ENCODE results near the gene BEGAIN. TPM values are rescaled to one million over a fixed set of nuclear protein-coding genes. Genes with fewer than 3 reads are reported as not detected.

The BEGAIN gene
- total RNA-seq, 3 donors from 2014 or later = 0.53 to 3.9 (median 2.0) TPM

GRCh38 chr14:100594625-100594951, 7.4 kb upstream of the BEGAIN start:
- Mint-ChIP-seq H3K4me3 (no peak overlapping the region), H3K9me3 (no peaks in the 10 kb centered on the region), H3K27me3 (ENCODE audit: low read depth) (peaks cover 19% of the 10 kb centered on the region), H3K4me1 (ENCODE audit: low read depth) (no peaks in the 10 kb centered on the region), H3K36me3 (ENCODE audit: insufficient read depth) (no peaks in the 10 kb centered on the region)
- DNase-seq = no peak
- no peak for ATAC-seq

- ATAC-seq (no peak), DNase-seq (no peak)
- Mint-ChIP-seq H3K4me3 (no peak overlapping the region), H3K36me3 (ENCODE audit: insufficient read depth) (no peaks in the 10 kb centered on the region), H3K4me1 (ENCODE audit: low read depth) (no peaks in the 10 kb centered on the region), H3K27me3 (ENCODE audit: low read depth) (peaks cover 21% of the 10 kb centered on the region), H3K9me3 (no peaks in the 10 kb centered on the region)
Measured at GRCh38 chr14:100593751-100594624, 6.8 kb upstream of the BEGAIN start.

- H3K36me3 Mint-ChIP-seq (ENCODE audit: insufficient read depth) = no peaks in the 10 kb centered on the region
- H3K9me3 Mint-ChIP-seq = no peaks in the 10 kb centered on the region
- DNase-seq (peak; percentile 2), ATAC-seq (no peak)
- no peaks in the 10 kb centered on the region for H3K4me1 Mint-ChIP-seq (ENCODE audit: low read depth)
- no peak overlapping the region for H3K4me3 Mint-ChIP-seq
- H3K27me3 Mint-ChIP-seq (ENCODE audit: low read depth) = peaks cover 25% of the 10 kb centered on the region
Measured at GRCh38 chr14:100592972-100593371, 5.8 kb upstream of the BEGAIN start.

DNA sequence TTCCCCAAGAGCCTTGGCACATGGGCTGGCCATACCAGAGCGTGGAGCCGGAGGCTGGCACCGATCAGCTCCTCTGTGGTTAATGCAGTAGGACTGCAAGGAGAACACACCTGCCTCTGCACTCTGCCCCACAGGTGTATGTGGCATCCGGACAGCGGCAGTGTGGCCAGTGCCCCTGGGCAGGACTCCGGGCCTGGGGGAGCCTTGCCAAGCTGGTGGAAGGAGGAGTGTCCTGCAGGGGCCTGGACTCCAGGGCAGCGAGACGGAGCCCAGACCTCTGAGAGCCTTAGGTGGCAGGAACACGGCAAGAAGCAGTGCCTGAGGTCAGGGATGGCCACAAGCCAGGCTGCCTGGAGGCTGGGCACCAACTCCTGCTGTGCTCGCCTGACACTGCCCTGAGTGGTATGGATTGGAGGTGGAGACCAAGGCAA, 5.3 kb upstream of the BEGAIN start:
- Mint-ChIP-seq H3K4me3 (no peak overlapping the region), H3K9me3 (no peaks in the 10 kb centered on the region), H3K36me3 (ENCODE audit: insufficient read depth) (no peaks in the 10 kb centered on the region), H3K27me3 (ENCODE audit: low read depth) (peaks cover 25% of the 10 kb centered on the region), H3K4me1 (ENCODE audit: low read depth) (peaks cover 3% of the 10 kb centered on the region)
- ATAC-seq (no peak), DNase-seq (peak; percentile 3)

GRCh38 chr14:100591453-100592371, 4.5 kb upstream of the BEGAIN start:
- Mint-ChIP-seq H3K4me1 (ENCODE audit: low read depth) (peaks cover 3% of the 10 kb centered on the region), H3K9me3 (no peaks in the 10 kb centered on the region), H3K4me3 (no peak overlapping the region), H3K36me3 (ENCODE audit: insufficient read depth) (no peaks in the 10 kb centered on the region), H3K27me3 (ENCODE audit: low read depth) (peaks cover 25% of the 10 kb centered on the region)
- ATAC-seq (no peak), DNase-seq (peak; percentile 1)

- no peaks in the 10 kb centered on the region for H3K9me3 Mint-ChIP-seq
- H3K4me3 Mint-ChIP-seq = no peak overlapping the region
- peaks cover 3% of the 10 kb centered on the region for H3K4me1 Mint-ChIP-seq (ENCODE audit: low read depth)
- no peak for ATAC-seq
- H3K36me3 Mint-ChIP-seq (ENCODE audit: insufficient read depth) = no peaks in the 10 kb centered on the region
- peaks cover 27% of the 10 kb centered on the region for H3K27me3 Mint-ChIP-seq (ENCODE audit: low read depth)
- DNase-seq = peak; percentile 2
Measured at GRCh38 chr14:100590726-100591452, 3.7 kb upstream of the BEGAIN start.

DNA sequence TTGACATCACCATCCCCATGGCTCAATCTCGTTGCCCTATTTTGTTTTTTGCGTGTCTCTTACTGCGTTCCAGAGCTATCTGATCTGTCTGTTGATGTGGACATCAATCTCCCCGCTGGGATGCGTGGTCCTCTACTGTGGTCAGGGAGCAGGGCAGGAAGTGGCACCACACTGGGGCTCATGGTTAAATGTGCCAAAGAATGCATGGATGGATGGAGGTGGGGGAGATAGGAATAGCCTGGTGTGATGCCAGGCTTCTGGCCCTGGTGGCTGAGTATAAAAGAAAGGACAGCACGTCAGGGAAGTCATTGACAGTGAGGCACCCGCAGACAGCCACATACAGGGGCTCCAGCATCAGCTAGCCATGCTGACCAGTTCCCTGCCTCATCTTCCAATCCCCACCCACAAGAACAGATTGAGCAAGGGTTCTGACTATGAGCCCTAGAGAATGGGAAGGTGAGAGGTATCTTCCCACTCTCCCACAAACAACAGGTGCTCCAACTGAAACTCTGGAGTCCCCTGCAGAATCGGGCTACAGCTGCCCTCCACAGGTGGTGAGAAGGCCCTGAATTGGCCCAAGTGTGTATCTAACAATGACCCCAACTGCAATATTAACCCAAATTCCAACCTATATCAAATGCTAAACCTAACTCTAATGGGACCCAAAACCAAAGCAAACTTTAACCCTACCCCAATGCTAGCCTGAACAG, 2.7 kb upstream of the BEGAIN start:
- Mint-ChIP-seq H3K36me3 (ENCODE audit: insufficient read depth) (no peaks in the 10 kb centered on the region), H3K9me3 (no peaks in the 10 kb centered on the region), H3K4me1 (ENCODE audit: low read depth) (peaks cover 3% of the 10 kb centered on the region), H3K27me3 (ENCODE audit: low read depth) (peaks cover 26% of the 10 kb centered on the region), H3K4me3 (no peak overlapping the region)
- DNase-seq (no peak), ATAC-seq (no peak)

DNA sequence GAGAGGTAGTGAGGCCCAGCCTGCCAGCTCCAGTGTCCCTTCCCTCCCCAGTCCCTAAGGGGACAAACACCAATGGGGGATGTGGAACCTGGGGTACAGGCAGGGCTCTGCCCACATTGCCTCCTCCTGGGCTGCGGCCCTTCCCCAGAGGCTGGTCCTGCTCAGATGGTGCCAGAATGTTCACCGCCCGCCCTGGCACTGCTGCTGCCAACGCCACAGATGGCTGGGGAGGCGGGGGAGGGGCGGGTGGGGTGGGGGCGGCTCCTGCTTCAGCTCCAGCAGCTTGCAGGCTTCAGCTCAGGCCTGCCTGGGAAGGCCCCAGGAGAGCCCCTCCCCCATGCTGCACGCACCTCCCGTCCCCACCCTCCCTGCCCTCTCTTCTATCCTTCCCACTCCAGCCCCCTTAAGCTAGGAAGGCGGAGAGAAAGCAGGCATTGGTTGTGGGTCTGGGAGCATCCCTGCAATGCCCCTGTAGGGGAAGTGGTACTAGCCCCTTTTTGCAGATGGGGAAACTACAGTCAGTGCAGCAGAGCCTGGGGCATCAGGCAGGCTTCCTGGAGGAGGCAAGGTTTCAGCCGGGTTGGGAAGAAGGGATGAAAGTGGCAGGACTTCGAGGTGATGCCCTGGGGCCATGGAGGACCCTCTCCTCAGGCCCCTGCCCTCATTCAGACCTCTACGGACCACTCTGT, 2.0 kb upstream of the BEGAIN start:
- H3K36me3 Mint-ChIP-seq (ENCODE audit: insufficient read depth) = no peaks in the 10 kb centered on the region
- ATAC-seq (no peak), DNase-seq (no peak)
- H3K9me3 Mint-ChIP-seq = no peaks in the 10 kb centered on the region
- peaks cover 26% of the 10 kb centered on the region for H3K27me3 Mint-ChIP-seq (ENCODE audit: low read depth)
- H3K4me1 Mint-ChIP-seq (ENCODE audit: low read depth) = peaks cover 3% of the 10 kb centered on the region
- no peak overlapping the region for H3K4me3 Mint-ChIP-seq

- H3K27me3 Mint-ChIP-seq (ENCODE audit: low read depth) = peaks cover 22% of the 10 kb centered on the region
- ATAC-seq = no peak
- DNase-seq = no peak
- no peaks in the 10 kb centered on the region for H3K36me3 Mint-ChIP-seq (ENCODE audit: insufficient read depth)
- H3K9me3 Mint-ChIP-seq = no peaks in the 10 kb centered on the region
- H3K4me1 Mint-ChIP-seq (ENCODE audit: low read depth) = peaks cover 3% of the 10 kb centered on the region
- H3K4me3 Mint-ChIP-seq = peak overlapping the region; percentile 56
Measured at GRCh38 chr14:100588671-100589070, 1.5 kb upstream of the BEGAIN start.

DNA sequence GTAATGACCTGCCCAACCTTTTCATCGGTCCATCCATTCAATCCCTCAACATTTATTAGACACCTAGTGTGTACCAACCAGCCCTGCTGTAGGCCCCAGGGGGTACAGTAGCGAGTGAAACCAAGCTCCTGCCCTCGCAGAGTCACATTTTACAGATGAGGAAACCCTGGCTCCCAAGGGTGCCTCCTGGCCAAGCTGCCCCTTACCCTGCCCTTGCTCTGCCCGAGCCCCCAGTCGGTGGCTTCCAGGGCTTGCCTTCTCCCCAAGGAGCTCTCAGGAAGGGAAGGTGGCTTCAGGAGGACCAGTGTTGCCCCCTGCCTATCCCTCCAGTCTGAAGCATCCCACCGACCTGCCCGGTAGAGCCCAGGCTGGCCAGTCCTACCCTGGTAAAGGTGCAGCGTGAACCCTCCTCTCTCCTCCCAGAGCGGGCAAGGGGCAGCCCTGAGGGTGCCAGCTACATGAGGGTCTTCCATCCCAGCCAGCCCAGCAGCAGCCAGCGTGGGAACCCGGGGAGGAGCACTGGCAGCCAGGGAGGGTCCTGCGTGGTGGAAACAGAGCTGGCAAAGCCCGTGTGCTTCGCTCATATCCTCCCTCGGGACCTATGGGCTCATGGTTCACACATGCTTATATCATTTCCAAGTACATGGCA, 670 bp upstream of the BEGAIN start:
- ATAC-seq (no peak), DNase-seq (no peak)
- Mint-ChIP-seq H3K36me3 (ENCODE audit: insufficient read depth) (no peaks in the 10 kb centered on the region), H3K27me3 (ENCODE audit: low read depth) (peaks cover 22% of the 10 kb centered on the region), H3K9me3 (no peaks in the 10 kb centered on the region), H3K4me1 (ENCODE audit: low read depth) (peaks cover 3% of the 10 kb centered on the region), H3K4me3 (peak overlapping the region; percentile 62)

GRCh38 chr14:100586403-100587085, 673 bp downstream of the BEGAIN start:
- no peaks in the 10 kb centered on the region for H3K9me3 Mint-ChIP-seq
- peak; percentile 31 to 38 for ATAC-seq
- peak overlapping the region; percentile 64 for H3K4me3 Mint-ChIP-seq
- H3K27me3 Mint-ChIP-seq (ENCODE audit: low read depth) = peaks cover 22% of the 10 kb centered on the region
- no peak for DNase-seq
- H3K36me3 Mint-ChIP-seq (ENCODE audit: insufficient read depth) = no peaks in the 10 kb centered on the region
- H3K4me1 Mint-ChIP-seq (ENCODE audit: low read depth) = peaks cover 3% of the 10 kb centered on the region

GRCh38 chr14:100586153-100586402, 1.1 kb downstream of the BEGAIN start:
- peak overlapping the region; percentile 64 for H3K4me3 Mint-ChIP-seq
- peaks cover 22% of the 10 kb centered on the region for H3K27me3 Mint-ChIP-seq (ENCODE audit: low read depth)
- ATAC-seq (no peak), DNase-seq (no peak)
- H3K4me1 Mint-ChIP-seq (ENCODE audit: low read depth) = peaks cover 3% of the 10 kb centered on the region
- no peaks in the 10 kb centered on the region for H3K9me3 Mint-ChIP-seq
- no peaks in the 10 kb centered on the region for H3K36me3 Mint-ChIP-seq (ENCODE audit: insufficient read depth)
